Activated B cell treated with CpG ODN at 0.5 μM for 24 hours (primary cell): ENCODE measurements around the gene IFNA1. TPM values are rescaled to one million over a fixed set of nuclear protein-coding genes. Genes with fewer than 3 reads are reported as not detected.

Experiments
- ATAC-seq: fragments of 200-7000 bp; cut with Tn5 transposase; one replicate; pipeline ENCODE4 v1.10.0; 2021; ENCODE audit warnings: low read depth, mild to moderate bottlenecking, moderate library complexity
- CTCF ChIA-PET: fragments of 350-600 bp; sonication (Branson Sonifier 250); formaldehyde crosslinking; loops from one replicate; lab custom pipeline; 2021; ENCODE audit warnings: antibody characterized with exemption; lab: Charles Lee
- POLR2A ChIA-PET: fragments of 350-600 bp; sonication (Branson Sonifier 250); formaldehyde crosslinking; loops from one replicate; lab custom pipeline; 2021; ENCODE audit warnings: antibody characterized with exemption; lab: Charles Lee
- DNase-seq: peaks from one replicate; pipeline ENCODE4 v3.0.0; 2022
- H3K27ac Mint-ChIP-seq: one replicate; pipeline ENCODE4 v1.8.0; 2020; ENCODE audit warnings: mixed read lengths
- H3K27me3 Mint-ChIP-seq: one replicate; pipeline ENCODE4 v1.8.0; 2021; ENCODE audit warnings: mixed read lengths
- H3K36me3 Mint-ChIP-seq: one replicate; pipeline ENCODE4 v1.8.0; 2021; ENCODE audit warnings: low read depth, mixed read lengths
- H3K4me1 Mint-ChIP-seq: one replicate; pipeline ENCODE4 v1.8.0; 2021; ENCODE audit warnings: mixed read lengths
- H3K4me3 Mint-ChIP-seq: one replicate; pipeline ENCODE4 v1.8.0; 2020; ENCODE audit warnings: mild to moderate bottlenecking, mixed read lengths
- H3K9me3 Mint-ChIP-seq: one replicate; pipeline ENCODE4 v1.8.0; 2020; ENCODE audit warnings: mixed read lengths
- CTCF ChIP-seq: fragments of 200-600 bp; IDR thresholded peaks from one replicate; pipeline ENCODE4 v1.8.0; 2022; ENCODE audit warnings: antibody characterized with exemption, mild to moderate bottlenecking
- intact Hi-C: fragments of 100-400 bp; cut with micrococcal nuclease; formaldehyde crosslinking; loops from one replicate; pipeline ENCODE4 v1.15.1; 2024
- total RNA-seq: library from RNA; stranded (reverse); gene quantifications from 2 replicates; pipeline ENCODE4 v1.2.3, GENCODE V29; 2022

Gene IFNA1
- total RNA-seq, 1 donor from 2014 or later: not detected

- H3K27me3 Mint-ChIP-seq: peaks cover 44% of the 10 kb centered on the region
- CTCF ChIA-PET: interaction anchor here (2.8 kb wide), 1 partner anchor 21 kb away, joined by 8 read pairs; no protein-coding TSS in a partner anchor
- peaks cover 31% of the 10 kb centered on the region for H3K4me1 Mint-ChIP-seq
- no peak for ATAC-seq
- DNase-seq: no peak
- no peaks in the 10 kb centered on the region for H3K36me3 Mint-ChIP-seq
- no peak overlapping the region for H3K27ac Mint-ChIP-seq
- TF ChIP-seq CTCF: no peak
- H3K4me3 Mint-ChIP-seq: no peak overlapping the region
- intact Hi-C loops: no loop called here
- POLR2A ChIA-PET: no interaction called here
- H3K9me3 Mint-ChIP-seq: no peaks in the 10 kb centered on the region
Observed at GRCh38 chr9:21413624-21414023, 26.6 kb upstream of the IFNA1 start.

GRCh38 chr9:21414220-21414940 is 25.9 kb upstream of the IFNA1 start:
- Mint-ChIP-seq H3K27ac (no peak overlapping the region), H3K4me1 (peaks cover 31% of the 10 kb centered on the region), H3K4me3 (no peak overlapping the region), H3K36me3 (no peaks in the 10 kb centered on the region), H3K27me3 (peaks cover 37% of the 10 kb centered on the region), H3K9me3 (no peaks in the 10 kb centered on the region)
- ChIA-PET CTCF (interaction anchor here (0.7 to 2.8 kb wide), 2 partner anchors 20 kb away, joined by 4 to 8 read pairs; no protein-coding TSS in a partner anchor), POLR2A (no interaction called here)
- no peak for DNase-seq
- no peak for TF ChIP-seq CTCF
- intact Hi-C loops: no loop called here
- no peak for ATAC-seq

- intact Hi-C loops: loop anchor here (2.0 kb wide), 1 partner anchor 13 kb away; no protein-coding TSS in a partner anchor
- no peak overlapping the region for H3K4me3 Mint-ChIP-seq
- ATAC-seq (no peak), DNase-seq (no peak)
- CTCF ChIA-PET: no interaction called here
- H3K27ac Mint-ChIP-seq: no peak overlapping the region
- POLR2A ChIA-PET: no interaction called here
- H3K9me3 Mint-ChIP-seq: no peaks in the 10 kb centered on the region
- TF ChIP-seq CTCF: no peak
- no peaks in the 10 kb centered on the region for H3K36me3 Mint-ChIP-seq
- H3K4me1 Mint-ChIP-seq: peaks cover 29% of the 10 kb centered on the region
- peaks cover 35% of the 10 kb centered on the region for H3K27me3 Mint-ChIP-seq
Observed at GRCh38 chr9:21415493-21416267, 24.6 kb upstream of the IFNA1 start.

GRCh38 chr9:21428235-21428634 is 12.0 kb upstream of the IFNA1 start:
- Mint-ChIP-seq H3K9me3 (no peaks in the 10 kb centered on the region), H3K4me1 (peaks cover 17% of the 10 kb centered on the region), H3K27ac (no peak overlapping the region), H3K4me3 (no peak overlapping the region), H3K27me3 (peaks cover 70% of the 10 kb centered on the region), H3K36me3 (no peaks in the 10 kb centered on the region)
- DNase-seq (no peak), ATAC-seq (no peak)
- CTCF ChIA-PET: no interaction called here
- POLR2A ChIA-PET: no interaction called here
- intact Hi-C loops: no loop called here
- no peak for TF ChIP-seq CTCF

GRCh38 chr9:21429191-21429590 is 11.0 kb upstream of the IFNA1 start:
- CTCF ChIA-PET: no interaction called here

More at GRCh38 chr9:21429191-21429590, 11.0 kb upstream of the IFNA1 start:
- intact Hi-C loops: no loop called here
- TF ChIP-seq CTCF: no peak
- H3K27ac Mint-ChIP-seq: no peak overlapping the region
- peaks cover 68% of the 10 kb centered on the region for H3K27me3 Mint-ChIP-seq
- H3K4me1 Mint-ChIP-seq: peaks cover 19% of the 10 kb centered on the region
- no peaks in the 10 kb centered on the region for H3K36me3 Mint-ChIP-seq
- DNase-seq (no peak), ATAC-seq (no peak)
- H3K4me3 Mint-ChIP-seq: no peak overlapping the region
- POLR2A ChIA-PET: no interaction called here
- H3K9me3 Mint-ChIP-seq: no peaks in the 10 kb centered on the region
